CD8-positive, alpha-beta memory T cell (primary cell): ENCODE results near the gene COL6A2. TPM values are rescaled to one million over a fixed set of nuclear protein-coding genes. Genes with fewer than 3 reads are reported as not detected.

ENCODE experiments used
- CTCF ChIA-PET: fragments of 350-600 bp; sonication (Branson Sonifier 250); formaldehyde crosslinking; loops from one replicate; lab custom pipeline; 2021; ENCODE audit warnings: antibody characterized with exemption; lab: Charles Lee
- POLR2A ChIA-PET: fragments of 350-600 bp; sonication (Branson Sonifier 250); formaldehyde crosslinking; loops from one replicate; lab custom pipeline; 2021; ENCODE audit warnings: antibody characterized with exemption; lab: Charles Lee
- DNase-seq, 5 donors: peaks; one replicate each; pipeline versions ENCODE4 v3.0.0 to v3.0.0-alpha.2; 2020 to 2022; ENCODE audit warnings: mixed read lengths in 1 of 5
- H3K27ac ChIP-seq: one replicate; pipeline ENCODE4 v1.7.0; 2013; ENCODE audit warnings: low read depth, mild to moderate bottlenecking, low read length, moderate library complexity
- H3K27me3 ChIP-seq: 2 replicates; pipeline ENCODE4 v1.7.0; 2013; ENCODE audit warnings: low read length, mild to moderate bottlenecking; ENCODE audit not compliant: insufficient read depth, poor library complexity, severe bottlenecking
- H3K36me3 ChIP-seq: 2 replicates; pipeline ENCODE4 v1.7.0; 2013; ENCODE audit warnings: mild to moderate bottlenecking, low read length, moderate library complexity; ENCODE audit not compliant: insufficient read depth
- H3K4me1 ChIP-seq: 2 replicates; pipeline ENCODE4 v1.7.0; 2013; ENCODE audit warnings: mild to moderate bottlenecking, low read length, moderate library complexity; ENCODE audit not compliant: insufficient read depth
- H3K4me3 ChIP-seq: 2 replicates; pipeline ENCODE4 v1.7.0; 2013; ENCODE audit warnings: mild to moderate bottlenecking, low read length
- H3K9me3 ChIP-seq: 2 replicates; pipeline ENCODE4 v1.7.0; 2013; ENCODE audit warnings: mild to moderate bottlenecking, low read length
- H3K27ac Mint-ChIP-seq, 8 donors: one replicate each; pipeline ENCODE4 v1.8.0; 2020 to 2021; ENCODE audit warnings: mixed read lengths in 8 of 8, mild to moderate bottlenecking in 6 of 8, inconsistent platforms in 3 of 8, moderate library complexity in 3 of 8
- H3K27me3 Mint-ChIP-seq, 2 donors: one replicate each; pipeline ENCODE4 v1.8.0; 2020 to 2021; ENCODE audit warnings: mixed read lengths in 2 of 2, mild to moderate bottlenecking in 1 of 2, moderate library complexity in 1 of 2
- H3K36me3 Mint-ChIP-seq, 3 donors: one replicate each; pipeline ENCODE4 v1.8.0; 2020 to 2021; ENCODE audit warnings: mixed read lengths in 3 of 3, inconsistent platforms in 1 of 3, mild to moderate bottlenecking in 1 of 3
- H3K4me1 Mint-ChIP-seq, 3 donors: one replicate each; pipeline ENCODE4 v1.8.0; 2020 to 2021; ENCODE audit warnings: mixed read lengths in 3 of 3, inconsistent platforms in 1 of 3, mild to moderate bottlenecking in 1 of 3
- H3K4me3 Mint-ChIP-seq, 7 donors: one replicate each; pipeline ENCODE4 v1.8.0; 2020 to 2021; ENCODE audit warnings: mixed read lengths in 7 of 7, mild to moderate bottlenecking in 6 of 7, moderate library complexity in 4 of 7, inconsistent platforms in 2 of 7
- H3K9me3 Mint-ChIP-seq, 5 donors: one replicate each; pipeline ENCODE4 v1.8.0; 2020 to 2022; ENCODE audit warnings: mixed read lengths in 5 of 5, mild to moderate bottlenecking in 3 of 5, moderate library complexity in 2 of 5, inconsistent platforms in 1 of 5
- polyA plus RNA-seq: library from polyadenylated mRNA; unstranded; fragments of 300-500 nt; fragmentation: Illumina TruSeq; gene quantifications from one replicate; pipeline ENCODE4 v1.2.3, GENCODE V29; 2021
- total RNA-seq, 2 experiments: library from RNA; stranded (reverse); gene quantifications; one replicate each; pipeline ENCODE4 v1.2.3, GENCODE V29; 2021

COL6A2 gene
- total and polyA plus RNA-seq, 3 experiments from 2014 or later, result 17.4 to 25.1 (median 22.8) TPM

DNA sequence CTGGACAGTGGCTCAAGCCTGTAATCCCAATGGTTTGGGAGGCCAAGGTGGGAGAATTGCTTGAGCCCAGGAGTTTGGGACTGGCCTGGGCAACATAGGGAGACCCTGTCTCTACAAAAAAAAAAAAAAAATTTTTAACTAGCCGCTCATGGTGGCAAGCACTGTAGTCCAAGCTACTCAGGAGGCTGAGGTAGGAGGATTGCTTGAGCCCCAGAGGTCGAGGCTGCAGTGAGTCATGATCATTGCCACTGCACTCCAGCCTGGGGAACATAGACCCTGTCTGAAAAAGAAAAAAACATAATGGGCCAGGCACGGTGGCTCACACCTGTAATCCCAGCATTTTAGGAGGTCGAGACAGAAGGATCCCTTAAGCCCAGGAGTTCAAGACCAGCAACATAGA lies 81.0 kb downstream of the COL6A2 start:
- DNase-seq, result no peak
- POLR2A ChIA-PET, result no interaction called here
- Histone ChIP-seq H3K27me3 (peaks cover 1% of the 10 kb centered on the region), H3K9me3 (no peaks in the 10 kb centered on the region), H3K36me3 (no peaks in the 10 kb centered on the region), H3K27ac (no peak overlapping the region), H3K4me1 (peaks cover 3% of the 10 kb centered on the region), H3K4me3 (no peak overlapping the region)
- CTCF ChIA-PET, result no interaction called here
- peaks cover 0 to 27% (median 2%) of the 10 kb centered on the region in 3 donors for H3K36me3 Mint-ChIP-seq
- H3K4me1 Mint-ChIP-seq, result peaks cover 0 to 2% (median 0%) of the 10 kb centered on the region in 3 donors
- H3K27me3 Mint-ChIP-seq, result peaks cover 5 to 23% of the 10 kb centered on the region in 2 donors
- H3K4me3 Mint-ChIP-seq, result no peak overlapping the region
- H3K27ac Mint-ChIP-seq, result no peak overlapping the region
- peaks cover 13 to 23% (median 22%) of the 10 kb centered on the region in 5 donors for H3K9me3 Mint-ChIP-seq

Other genes starting within 250 kb of the COL6A2 start
- 10 to 100 TPM; 12.1 to 13.1 TPM for gene COL6A1, start 116.3 kb upstream of the COL6A2 start, total RNA-seq
- gene COL6A1, start 116.3 kb upstream of the COL6A2 start, polyA plus RNA-seq, result 1.6 TPM
- not detected for gene FTCD, start 57.5 kb downstream of the COL6A2 start, total RNA-seq
- gene FTCD, start 57.5 kb downstream of the COL6A2 start, polyA plus RNA-seq, result not detected
- 1 to 10 TPM; 5.0 TPM for gene SPATC1L, start 86.3 kb downstream of the COL6A2 start, total RNA-seq
- 10.7 TPM for gene SPATC1L, start 86.3 kb downstream of the COL6A2 start, polyA plus RNA-seq
- gene LSS, start 130.7 kb downstream of the COL6A2 start, total RNA-seq, result 10 to 100 TPM; 19.6 to 20.4 TPM
- gene LSS, start 130.7 kb downstream of the COL6A2 start, polyA plus RNA-seq, result 16.1 TPM
- 100 to 1,000 TPM; 131 to 133 TPM for gene MCM3AP, start 187.5 kb downstream of the COL6A2 start, total RNA-seq
- 56.7 TPM for gene MCM3AP, start 187.5 kb downstream of the COL6A2 start, polyA plus RNA-seq
- gene YBEY, start 188.2 kb downstream of the COL6A2 start, total RNA-seq, result 10 to 100 TPM; 16.7 to 18.6 TPM
- 21.0 TPM for gene YBEY, start 188.2 kb downstream of the COL6A2 start, polyA plus RNA-seq
- gene C21orf58, start 225.8 kb downstream of the COL6A2 start, total RNA-seq, result 10 to 100 TPM; 13.4 to 14.5 TPM
- gene C21orf58, start 225.8 kb downstream of the COL6A2 start, polyA plus RNA-seq, result 0.62 TPM
- 10 to 100 TPM; 54.8 to 60.1 TPM for gene PCNT, start 226.0 kb downstream of the COL6A2 start, total RNA-seq
- gene PCNT, start 226.0 kb downstream of the COL6A2 start, polyA plus RNA-seq, result 27.1 TPM